ENCODE results near the gene CNP.
A peak's percentile ranks its signal among the peaks of the same experiment; 100 is the strongest.
"Not testable (repeated sequence)": the region's sequence is repeated elsewhere in the genome, so short reads cannot be mapped to it uniquely, and the experiment has no call there.

The CNP gene

DNA sequence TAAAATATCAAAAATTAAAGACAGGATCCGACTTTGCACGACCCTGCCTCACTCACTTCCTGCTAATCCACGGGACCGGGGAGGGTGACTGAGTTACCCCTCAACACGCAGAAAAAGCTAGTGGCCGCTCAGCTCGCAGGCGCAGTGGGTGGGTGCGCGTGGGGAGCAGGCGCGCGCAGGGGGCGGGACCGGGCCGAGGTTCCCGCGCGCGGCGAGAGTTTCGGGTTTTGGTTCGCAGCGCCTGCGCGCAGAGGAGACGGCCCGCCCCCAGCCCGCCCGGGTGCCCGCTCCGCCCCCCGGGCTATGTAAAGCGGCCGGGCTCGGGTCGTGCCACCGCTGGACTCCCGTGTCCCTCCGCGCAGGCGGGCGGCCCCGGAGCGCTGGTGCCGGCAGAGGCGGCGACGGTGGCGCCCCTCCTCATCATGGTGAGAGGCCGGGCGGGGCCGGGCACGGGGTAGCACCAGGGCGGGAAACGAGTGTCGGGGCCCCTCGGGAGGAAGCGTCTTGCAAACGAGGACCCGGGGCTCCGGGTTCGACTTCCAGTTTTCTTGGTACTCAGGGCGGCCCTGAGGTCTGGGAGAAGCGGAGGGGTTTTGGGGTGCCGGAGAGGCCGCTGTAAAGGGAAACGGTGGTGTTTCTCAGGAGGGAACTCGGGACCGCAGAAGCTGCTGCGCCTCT is at the start of gene CNP:
CNP (plus strand) TSS at position 333 of the 678 bp plus-strand sequence; CDS start at position 423, 90 bp downstream.
- DNase-seq (ENCODE audit: low spot score) (peak; percentile 62), FAIRE-seq (no peak)

GRCh38 chr17:41917192-41917591 is 49.4 kb upstream of the CNP start:
- DNase-seq (ENCODE audit: low spot score) = peak; percentile 64
- peak; percentile 61 for FAIRE-seq

- no peak for FAIRE-seq
- DNase-seq (ENCODE audit: low spot score) = peak; percentile 26
These were observed 48.8 kb upstream of the CNP start for GRCh38 chr17:41917679-41918313.

GRCh38 chr17:41918314-41919164 is 48.1 kb upstream of the CNP start, which contains the start of gene ACLY:
ACLY (minus strand) TSS chr17:41918951; CDS start chr17:41913873, 5,078 bp downstream.
- DNase-seq (ENCODE audit: low spot score) = peak; percentile 89

DNA sequence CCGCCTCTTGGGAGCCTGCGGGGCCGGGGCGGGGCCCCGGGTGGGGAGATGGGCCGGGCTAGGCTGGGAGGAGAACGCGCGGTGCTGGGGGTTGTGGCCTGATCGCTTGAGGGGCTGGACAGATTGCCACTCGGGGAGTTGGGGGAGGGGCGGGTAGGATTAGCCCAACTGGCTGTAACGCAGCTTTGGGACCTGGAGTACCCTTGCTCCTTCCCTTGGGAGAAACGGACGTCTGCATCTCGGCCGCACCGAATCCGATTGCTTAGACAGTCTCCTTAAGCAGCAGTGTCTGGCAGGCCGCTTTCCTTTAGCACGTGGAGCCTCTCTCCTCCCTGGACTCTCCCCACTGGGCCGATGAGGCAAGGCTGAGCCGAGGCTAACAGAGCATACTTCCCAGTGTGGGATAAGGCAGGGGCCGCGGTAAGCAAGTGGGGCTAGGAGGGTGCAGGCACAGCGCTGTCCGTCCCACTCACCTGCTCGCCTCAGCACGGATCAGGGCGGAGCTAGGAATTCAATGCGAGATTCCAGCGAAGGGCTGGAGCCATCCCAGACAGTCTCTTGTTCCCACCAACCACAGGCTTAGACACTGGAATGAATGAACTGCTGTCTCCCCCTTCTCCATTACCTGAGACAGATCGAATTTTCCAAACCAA is 47.3 kb upstream of the CNP start:
- no peak for FAIRE-seq
- DNase-seq (ENCODE audit: low spot score) = peak; percentile 11

More at GRCh38 chr17:41918314-41919164, 48.1 kb upstream of the CNP start, which contains the start of gene ACLY:
- peak; percentile 54 for FAIRE-seq

DNA sequence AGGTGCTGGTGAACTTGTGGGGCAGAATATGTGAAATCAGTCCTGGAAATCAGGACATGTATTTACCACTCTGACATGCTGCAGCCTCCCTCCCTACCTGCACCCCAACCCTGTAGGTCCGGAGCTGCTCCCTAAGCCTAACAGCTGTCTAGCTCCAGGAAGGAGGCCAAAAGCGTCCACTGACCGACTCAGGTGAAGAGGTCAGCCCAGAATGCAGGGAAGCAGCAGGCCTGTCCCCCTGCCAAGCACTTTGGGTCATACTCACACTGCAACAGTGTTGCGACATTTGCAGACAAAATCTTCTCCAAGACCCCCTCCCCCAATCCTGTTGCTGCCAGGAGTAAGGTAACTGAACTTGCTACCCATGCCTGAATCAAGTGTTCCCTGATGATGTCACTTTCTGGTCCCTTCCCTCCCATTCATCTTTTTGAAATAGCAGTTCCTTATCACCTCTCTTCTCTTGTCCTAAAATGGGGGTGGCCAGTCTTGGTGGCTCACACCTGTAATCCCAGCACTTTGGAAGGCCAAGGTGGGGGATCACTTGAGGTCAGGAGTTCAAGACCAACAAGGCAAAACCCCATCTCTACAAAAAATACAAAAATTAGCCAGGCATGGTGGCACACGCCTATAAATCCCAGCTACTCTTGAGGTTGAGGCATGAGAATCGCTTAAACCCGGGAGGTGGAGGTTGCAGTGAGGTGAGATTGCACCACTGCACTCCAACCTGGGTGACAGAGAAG is 46.6 kb upstream of the CNP start:
- DNase-seq (ENCODE audit: low spot score) = no peak
- no peak for FAIRE-seq

GRCh38 chr17:41920580-41920955 is 46.0 kb upstream of the CNP start:
- FAIRE-seq (no peak), DNase-seq (ENCODE audit: low spot score) (no peak)

- DNase-seq (ENCODE audit: low spot score) (no peak), FAIRE-seq (no peak)
These were observed 40.5 kb upstream of the CNP start for GRCh38 chr17:41925991-41926590.

GRCh38 chr17:41928693-41929251 is 37.8 kb upstream of the CNP start:
- FAIRE-seq (no peak), DNase-seq (ENCODE audit: low spot score) (no peak)

- peak; percentile 97 for DNase-seq (ENCODE audit: low spot score)
- peak; percentile 86 for FAIRE-seq
These were observed 36.4 kb upstream of the CNP start, which contains the start of gene ODAD4 for GRCh38 chr17:41930009-41930832. ODAD4 (plus strand) TSS chr17:41930617; CDS start chr17:41930724, 107 bp downstream.

DNA sequence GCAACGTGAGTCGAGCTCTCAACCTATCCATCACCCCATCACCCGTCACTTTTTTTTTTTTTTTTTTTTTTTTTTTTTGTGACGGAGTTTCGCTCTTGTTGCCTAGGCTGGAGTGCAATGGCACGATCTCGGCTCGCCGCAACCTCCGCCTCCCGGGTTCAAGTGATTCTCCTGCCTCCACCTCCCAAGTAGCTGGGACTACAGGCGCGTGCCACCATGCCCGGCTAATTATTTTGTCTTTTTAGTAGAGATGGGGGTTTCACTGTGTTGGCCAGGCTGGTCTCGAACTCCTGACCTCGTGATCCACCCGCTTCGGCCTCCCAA is 35.8 kb upstream of the CNP start:
- DNase-seq (ENCODE audit: low spot score); FAIRE-seq: not testable (repeated sequence)

- FAIRE-seq; DNase-seq (ENCODE audit: low spot score): not testable (repeated sequence)
These were observed 34.9 kb upstream of the CNP start for GRCh38 chr17:41931715-41932114.

DNA sequence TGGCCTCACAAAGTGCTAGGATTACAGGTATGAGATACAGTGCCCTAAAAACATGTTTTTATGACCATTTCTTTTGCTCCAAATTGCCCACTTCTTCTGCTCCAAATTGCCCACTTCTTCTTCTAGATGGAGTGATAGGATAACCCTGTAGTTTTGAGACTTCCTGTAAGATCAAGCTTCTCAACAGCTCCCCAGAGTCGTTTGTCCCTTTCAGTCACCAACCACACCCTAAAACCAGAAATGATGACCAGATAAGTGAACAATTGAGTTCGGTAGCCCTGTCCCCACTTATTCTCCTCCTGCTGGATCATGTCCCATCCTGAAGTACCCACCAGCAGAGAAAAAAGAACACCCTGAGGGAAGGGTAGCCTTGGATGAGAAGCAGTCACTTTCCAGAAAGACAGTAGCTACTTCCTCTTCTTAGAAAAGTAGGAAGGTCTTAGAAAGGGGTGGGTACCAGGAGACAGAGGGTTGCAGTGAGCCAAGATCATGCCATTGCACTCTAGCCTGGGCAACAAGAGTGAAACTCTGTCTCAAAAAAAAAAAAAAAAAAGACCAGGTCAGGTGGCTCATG is 33.7 kb upstream of the CNP start:
- FAIRE-seq (no peak), DNase-seq (ENCODE audit: low spot score) (no peak)

DNA sequence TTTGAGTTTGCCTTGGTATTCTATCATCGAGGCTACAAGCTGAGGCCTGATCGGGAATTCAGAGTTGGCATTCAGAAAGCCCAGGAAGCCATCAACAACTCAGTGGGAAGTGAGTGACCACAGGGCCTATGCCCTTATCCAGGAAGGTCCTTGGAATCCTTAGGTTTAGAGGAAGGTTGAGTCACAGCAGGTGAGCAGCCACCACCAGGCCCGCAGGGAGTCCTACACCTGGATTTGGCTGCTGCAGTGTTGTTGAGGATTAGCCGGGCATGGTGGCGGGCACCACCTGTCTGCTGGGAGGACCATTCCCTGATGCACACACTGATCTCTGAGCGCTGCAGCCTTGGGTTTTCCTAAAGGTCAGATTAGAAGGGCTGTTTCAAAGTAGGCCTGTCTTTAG is 31.0 kb upstream of the CNP start:
- FAIRE-seq = no peak
- DNase-seq (ENCODE audit: low spot score) = no peak

GRCh38 chr17:41937970-41938954 is 28.3 kb upstream of the CNP start:
- no peak for FAIRE-seq

GRCh38 chr17:41939044-41939692 is 27.4 kb upstream of the CNP start:
- FAIRE-seq (no peak), DNase-seq (ENCODE audit: low spot score) (no peak)

More at GRCh38 chr17:41937970-41938954, 28.3 kb upstream of the CNP start:
- DNase-seq (ENCODE audit: low spot score) = no peak

DNA sequence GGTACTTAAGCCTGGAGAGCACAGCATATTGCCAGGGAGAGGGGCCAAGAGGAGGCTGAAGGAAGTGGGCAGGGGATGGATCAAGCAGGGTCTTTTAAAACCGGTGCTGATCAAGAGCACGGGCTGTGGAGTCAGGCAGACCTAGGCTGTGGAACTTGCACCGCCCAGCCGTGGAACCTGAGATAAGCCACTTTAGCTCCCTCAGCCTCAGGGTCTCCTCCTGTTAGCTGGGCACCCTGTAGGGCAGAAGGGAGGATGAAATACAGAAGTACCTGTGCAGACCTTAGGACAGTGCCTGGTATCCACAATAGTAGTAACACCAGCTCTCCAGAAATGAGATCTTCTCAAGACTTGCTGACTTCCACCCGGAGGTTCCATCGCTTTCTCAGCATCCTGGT is 26.9 kb upstream of the CNP start:
- no peak for FAIRE-seq
- DNase-seq (ENCODE audit: low spot score) = no peak

All from RCC 7860 (cell line).